ENCODE results near the gene ATP6V0B.

DNA sequence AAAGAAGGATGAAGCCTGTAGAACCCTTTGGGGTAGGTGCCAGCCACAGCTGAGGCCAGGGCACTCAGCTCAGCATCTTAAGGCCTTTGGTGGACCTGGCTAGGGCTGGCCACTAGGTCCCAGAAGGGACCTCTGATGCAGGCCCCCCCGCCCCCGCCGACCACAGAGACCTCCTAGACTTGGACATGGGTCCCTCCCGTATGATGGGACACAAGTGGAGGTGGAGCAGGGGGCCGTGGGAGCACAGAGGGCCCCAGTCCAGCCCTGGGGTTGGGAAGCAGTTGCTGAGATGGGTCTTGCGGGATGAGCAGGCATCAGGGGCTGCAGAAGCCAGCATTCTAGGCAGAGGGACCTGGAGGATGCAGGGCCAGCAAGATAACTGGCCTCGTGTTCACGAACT lies 7.5 kb downstream of the ATP6V0B start:
- TF ChIP-seq CTCF (IDR thresholded peaks at IDR 0.05) = no peak
- no peak for TF ChIP-seq POLR2A (IDR thresholded peaks at IDR 0.05)
